B cell (primary cell): ENCODE measurements around the gene KNL1.

Experiments used
- CTCF ChIP-seq: fragments of 200-600 bp; IDR thresholded peaks from one replicate; pipeline ENCODE4 v1.8.0; 2022; ENCODE audit warnings: antibody characterized with exemption, mild to moderate bottlenecking
- EZH2 ChIP-seq: IDR thresholded peaks from 2 replicates; pipeline ENCODE4 v1.6.1; 2012; ENCODE audit warnings: borderline replicate concordance, low read depth, mild to moderate bottlenecking, moderate library complexity, low read length; ENCODE audit not compliant: insufficient read depth, poor library complexity, severe bottlenecking

DNA sequence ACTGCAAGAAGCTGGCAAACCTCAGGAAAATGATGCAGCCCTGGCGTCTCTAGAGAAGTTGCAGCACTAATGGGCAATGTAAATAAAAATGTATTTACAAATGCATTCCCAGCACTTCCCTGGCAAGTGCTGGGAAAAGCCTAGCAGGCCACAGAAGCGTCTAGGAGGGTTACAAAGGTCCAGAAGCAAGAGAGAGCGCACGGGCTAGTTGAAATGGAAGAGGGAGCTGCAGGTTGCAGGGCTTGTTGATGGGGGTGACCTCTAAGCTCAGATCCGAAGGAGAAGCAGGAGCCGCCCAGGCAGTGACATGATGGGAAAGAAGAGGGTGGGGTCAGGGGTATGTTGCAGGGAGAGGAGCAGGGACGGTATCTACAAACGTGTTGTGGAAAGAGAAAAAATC, 2.7 kb upstream of the KNL1 start:
- no peak for TF ChIP-seq CTCF
- no peak for TF ChIP-seq EZH2
